GM19468 (cell line): ENCODE data around the gene SEC61G.

ENCODE experiments used
- ATAC-seq: cut with Tn5 transposase; IDR thresholded peaks from one replicate; pipeline ENCODE4 v1.9.1; 2021; ENCODE audit warnings: mild to moderate bottlenecking, moderate library complexity, moderate number of reproducible peaks; ENCODE audit not compliant: unreplicated experiment; ENCODE audit errors: extremely low read depth

The SEC61G gene

DNA sequence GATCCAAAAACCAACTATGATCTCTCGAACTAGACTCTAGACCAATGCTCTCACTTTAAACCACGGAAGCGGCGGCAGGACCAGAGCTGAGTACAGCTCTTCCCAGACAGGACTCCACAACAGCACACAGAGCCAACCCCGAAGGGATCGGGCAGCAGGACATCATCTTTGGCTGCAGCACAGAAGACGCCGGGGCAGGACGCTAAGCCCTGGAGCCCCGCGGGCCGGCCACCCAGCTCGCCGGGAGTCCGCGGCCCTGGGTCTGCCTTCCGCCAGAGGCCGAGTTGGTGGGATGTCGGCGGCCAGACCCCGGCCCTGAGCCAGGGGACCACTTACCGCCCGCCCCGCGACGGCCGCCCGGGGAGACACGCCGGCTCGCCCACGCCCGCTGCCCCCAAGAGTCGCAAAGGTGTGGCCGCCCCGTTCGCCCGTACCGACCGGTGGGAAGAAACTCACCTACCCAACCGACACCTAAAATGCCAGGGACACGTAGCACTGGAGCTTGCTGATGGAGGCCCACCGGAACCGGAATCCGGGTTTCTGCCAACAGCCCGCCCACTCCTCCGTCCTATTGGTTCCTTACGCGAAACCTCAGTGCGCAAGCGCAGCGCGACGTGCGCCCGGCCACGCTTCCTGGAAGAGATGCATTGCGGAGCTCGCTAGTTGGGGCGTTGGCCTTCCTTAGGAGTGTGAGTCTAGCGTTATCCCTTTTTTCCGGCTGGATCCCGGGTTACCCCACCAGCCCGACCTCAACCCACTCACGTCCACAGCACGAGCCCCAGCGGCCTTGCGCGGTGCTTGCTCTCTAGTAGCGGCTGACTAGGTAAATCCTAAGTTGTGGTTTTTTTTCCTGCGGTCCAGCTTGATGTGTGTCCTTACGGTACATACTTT, at the start of gene SEC61G:
TSS of gene SEC61G (minus strand) at position 510 of the 891 bp plus-strand sequence. CDS start 1,623 bp downstream, outside the sequence.
- ATAC-seq = peak; percentile 85

DNA sequence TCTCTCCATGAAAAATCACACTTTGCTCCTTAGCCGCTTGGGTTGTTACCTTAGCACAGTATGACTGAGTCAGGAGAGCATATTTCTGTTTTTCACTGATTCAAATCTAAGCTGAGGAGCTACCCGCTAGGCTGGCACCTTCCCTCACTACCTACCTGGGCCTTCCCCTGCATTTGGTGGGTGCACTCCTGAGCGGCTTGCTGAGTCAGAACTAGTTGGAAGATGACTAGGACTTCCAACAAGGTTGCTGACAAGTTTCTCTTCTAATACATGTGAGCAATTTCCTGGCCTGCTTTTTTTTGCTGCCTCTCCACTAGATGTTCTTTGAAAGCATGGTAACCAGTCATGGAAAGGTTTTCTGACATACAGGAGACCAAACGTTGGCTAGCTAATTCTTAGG, 43.8 kb upstream of the SEC61G start:
- no peak for ATAC-seq

DNA sequence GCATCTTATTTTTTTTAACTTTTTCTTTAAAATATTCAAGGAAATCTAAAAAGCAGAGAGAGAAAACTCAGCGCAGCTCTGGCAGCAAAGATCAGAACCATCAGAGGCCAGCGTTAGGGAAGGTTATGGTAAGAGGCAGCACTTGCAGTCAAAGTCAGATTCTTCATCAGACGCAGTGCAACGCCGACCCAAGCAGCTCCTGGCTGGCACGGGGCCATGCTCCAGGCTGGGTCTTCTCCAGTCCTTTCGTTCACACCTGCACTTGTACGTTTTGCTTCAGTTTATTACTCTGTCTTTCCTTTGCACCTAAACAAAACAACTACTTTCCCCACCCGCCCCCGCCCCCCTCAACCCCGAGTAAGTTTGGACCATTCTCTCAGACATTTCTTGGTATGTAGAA, 43.1 kb upstream of the SEC61G start:
- no peak for ATAC-seq

DNA sequence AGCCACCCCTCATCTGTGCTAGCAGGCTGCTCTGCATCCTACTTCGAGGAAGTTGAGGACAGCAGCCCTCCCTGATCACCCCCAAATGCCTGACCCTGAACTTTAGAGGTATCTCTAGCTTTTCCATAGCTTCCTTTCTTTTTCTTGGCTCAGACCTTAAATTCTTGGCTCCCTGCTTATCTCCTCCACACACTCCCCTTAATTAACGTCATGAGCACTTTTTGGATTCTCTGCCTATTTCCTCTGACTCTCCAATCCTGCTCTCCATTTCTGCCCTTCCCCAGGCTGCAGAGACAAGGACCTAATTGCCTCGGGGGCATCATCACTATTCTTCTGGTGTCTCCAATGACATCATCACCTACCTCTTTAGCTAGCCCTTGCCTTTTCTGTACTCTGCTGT, 40.8 kb upstream of the SEC61G start:
- ATAC-seq = no peak

DNA sequence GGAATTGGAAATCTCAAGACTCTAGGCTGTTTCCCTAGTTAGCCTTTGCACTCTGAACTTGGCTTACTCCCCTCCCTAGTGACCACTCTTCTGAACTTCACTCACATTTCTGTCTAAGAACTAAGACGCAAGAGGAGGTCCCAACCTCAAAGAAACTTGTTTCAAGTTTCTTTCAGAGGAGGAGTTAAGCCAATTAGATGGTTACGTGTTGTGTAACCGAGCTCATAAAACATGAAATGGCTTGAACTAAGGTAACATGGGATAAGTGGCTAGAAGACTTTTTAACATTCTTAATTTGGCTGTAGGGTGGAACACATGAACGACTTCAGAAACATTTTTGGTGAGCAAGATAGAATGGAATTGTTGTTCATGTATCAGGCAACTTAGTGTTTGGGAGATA, 39.5 kb upstream of the SEC61G start:
- ATAC-seq = no peak

DNA sequence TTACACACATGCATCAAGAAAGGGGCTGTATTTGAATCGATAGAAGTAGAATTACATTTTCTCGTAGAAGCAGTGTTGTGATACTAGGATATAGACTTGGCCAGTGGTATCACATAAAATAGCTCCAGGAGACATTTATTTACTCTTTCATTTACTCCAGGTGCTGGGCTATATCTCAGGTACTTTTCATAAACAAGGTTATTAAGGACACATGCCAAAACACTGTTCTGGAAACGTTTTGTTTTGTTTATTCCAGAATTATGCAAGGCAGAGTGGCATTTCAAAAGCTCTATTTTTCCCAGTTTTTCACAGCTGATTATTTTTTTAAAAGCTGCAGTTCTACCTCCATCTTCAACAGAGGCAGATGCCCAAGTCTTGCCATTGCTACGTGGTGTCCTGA, 37.8 kb upstream of the SEC61G start:
- no peak for ATAC-seq

DNA sequence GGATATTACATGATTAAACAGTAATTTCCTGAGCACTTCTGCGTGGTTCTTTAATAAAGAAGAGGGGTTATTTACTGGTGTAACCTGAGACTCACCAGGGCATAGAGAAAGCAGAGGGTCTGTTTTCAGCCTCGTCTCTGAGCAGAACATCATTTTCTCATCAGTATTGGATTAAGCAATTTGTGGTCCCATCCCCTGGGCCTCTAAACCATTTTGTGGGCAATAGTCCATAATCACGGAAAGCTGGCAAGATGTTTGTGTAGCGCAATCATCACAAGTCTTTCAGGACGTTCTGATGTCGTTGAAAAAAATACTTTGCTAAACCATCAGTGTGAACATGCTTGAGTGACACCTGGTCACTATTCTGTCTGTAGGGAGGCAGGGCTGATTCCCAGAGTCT, 37.1 kb upstream of the SEC61G start:
- ATAC-seq = no peak

DNA sequence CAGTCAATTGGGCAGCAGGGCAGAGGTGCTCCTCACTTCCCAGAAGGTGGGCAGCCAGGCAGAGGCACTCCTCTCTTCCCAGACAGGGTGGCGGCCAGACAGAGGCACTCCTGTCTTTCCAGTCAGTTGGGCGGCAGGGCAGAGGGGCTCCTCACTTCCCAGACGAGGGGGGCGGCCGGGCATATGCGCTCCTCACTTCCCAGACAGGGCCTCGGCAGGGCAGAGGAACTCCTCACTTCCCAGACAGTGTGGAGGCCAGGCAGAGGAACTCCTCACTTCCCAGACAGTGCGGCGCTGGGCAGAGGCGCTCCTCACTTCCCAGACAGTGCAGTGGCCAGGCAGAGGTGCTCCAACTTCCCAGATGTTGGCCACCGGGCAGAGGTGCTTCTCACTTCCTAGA, 33.4 kb upstream of the SEC61G start:
- ATAC-seq = no peak

DNA sequence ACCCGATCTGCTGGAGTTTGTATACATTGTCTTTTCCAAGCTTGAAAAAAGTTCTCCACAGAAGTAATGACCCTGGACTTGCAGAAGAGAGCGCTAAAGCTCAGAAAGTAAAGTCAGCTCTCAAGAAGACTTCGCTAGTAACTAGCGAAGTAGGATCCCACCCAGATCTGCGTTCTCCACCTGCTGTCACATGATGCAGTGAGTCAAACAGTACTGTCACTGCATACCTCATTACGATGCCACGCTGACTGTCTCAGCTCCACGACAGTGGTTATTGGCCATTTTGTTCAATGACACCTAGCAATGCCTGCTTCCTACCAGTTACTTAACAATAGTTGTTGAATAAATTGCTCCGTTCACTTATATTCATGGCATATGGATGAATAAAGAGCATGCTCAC, 29.7 kb upstream of the SEC61G start:
- ATAC-seq = no peak

DNA sequence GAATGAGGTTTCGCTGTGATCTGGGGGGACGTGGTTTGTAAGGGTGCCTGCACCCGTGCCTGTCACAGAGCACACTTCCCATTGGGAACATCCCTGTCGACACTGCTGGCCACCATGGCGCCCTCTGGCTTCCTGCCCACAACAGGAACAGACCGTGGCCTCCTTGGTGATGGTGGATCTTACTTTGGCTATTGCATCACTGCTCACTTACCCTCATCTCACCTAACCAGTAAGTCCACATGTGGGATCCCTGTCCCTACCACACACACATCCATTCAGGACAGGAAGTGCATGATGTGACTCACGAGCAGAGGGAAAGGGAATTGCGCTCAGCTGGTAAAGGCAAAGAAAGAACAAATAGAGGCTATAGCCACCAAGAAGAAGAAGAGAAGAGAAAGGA, 26.2 kb upstream of the SEC61G start:
- no peak for ATAC-seq

DNA sequence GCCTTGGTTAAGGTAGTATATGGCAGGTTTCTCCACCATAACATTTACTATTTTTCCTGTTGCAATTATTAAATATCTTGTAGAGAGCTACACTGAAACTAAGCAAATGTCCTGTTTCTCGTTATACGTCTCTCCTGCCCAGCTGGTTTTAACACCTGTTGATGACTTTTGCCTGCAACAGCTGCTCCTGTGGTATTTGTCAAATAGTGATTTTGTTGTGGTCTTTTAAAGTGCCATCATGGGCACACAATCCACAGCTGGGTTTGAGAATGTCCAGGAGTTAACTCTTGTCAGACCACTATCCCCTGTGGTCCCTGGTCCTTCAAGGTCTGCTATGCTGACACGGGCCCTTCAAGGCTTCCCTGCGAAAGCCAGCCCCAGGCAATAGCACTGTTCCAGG, 24.9 kb upstream of the SEC61G start:
- ATAC-seq = no peak

DNA sequence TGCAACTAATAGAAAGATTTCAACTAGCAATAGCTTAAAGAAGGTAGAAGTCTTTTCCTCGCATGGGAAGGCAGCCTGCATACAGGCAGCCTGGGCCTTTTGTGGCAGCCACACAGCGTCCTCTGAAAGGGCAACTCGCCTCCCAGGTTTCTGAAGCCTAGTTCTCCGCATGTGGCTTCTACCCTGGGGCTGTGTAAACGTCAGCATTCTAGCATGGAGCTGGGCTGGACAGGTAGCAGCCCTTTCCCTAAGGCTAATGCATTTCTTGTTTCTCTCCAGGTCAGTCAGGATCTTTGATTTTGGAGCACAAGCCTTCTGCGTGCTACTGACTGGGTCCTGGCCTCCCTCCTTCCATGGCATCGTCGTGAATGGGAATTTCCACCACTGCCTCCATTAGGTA, 23.8 kb upstream of the SEC61G start:
- ATAC-seq = no peak

DNA sequence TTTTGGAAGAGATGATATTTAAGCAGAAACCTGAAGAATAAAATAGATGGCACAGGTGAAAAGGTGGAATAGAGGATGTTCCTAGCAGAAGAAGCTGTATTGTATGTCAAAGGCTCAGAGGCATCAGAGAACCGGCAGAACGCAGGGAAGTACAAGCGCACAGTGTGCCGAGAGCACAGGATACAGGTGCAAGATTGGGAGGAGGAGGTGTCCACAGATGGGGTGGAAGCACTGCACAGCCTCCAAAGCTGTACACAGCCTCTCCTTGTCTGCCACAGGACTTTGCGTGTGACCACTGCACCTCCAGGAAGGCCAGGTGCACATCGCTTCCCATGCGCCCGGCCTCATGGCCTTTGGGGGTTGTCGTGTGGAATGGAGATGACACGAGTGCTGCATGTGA, 23.3 kb upstream of the SEC61G start:
- no peak for ATAC-seq

DNA sequence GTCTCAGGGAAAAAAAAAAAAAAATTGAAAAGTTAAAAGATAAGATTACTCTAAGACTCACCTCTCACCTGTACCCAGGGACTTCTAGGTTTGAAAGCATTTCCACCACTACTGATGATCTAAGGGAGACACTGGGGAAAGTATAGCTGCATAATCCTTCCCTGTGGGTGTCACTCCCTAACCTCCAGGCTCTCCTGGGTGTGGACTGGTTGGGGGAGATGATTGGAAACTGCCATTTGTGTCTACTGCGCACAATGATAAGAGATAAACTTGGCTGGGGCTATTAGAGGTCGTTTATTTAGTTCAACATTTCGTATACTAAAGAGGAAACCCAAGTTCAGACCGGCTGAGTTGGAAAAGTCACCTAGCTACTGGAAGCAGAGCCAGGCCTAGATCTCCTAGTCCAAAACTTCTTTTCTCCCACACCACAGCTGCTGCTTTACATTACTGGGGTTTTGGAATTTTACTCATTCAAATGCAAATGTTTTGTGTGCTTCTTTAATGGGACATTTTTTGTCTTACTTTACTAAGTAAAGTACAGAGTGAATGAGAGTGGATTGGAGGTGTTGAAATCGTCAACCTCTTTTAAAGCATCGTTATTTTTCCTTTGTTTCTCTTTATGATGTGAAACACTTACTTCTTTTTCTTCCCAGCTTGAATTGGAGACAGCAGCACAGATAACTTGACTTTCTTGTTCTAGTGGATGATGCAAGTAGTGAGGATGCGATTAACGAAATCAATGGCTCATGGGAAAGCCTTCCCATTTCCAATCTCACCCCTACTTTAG, 22.3 kb upstream of the SEC61G start:
- no peak for ATAC-seq

DNA sequence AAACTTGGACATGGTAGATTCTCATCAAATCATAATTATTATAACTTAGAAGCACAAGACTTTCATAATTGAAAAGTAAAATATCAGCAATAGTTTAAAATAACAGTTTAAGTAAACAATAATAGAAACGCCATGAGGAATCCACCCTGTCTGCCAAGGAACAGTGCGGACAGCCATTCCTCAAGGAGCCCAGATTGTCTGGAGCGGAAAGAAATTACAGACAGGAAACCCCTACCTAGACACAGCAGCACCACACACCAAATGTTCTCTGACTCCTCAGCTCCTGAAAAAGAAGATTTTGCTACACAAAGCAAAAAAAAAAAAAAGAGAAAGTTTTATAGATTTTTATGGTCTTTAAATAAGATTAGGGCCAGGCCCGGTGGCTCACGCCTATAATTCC, 21.5 kb upstream of the SEC61G start:
- no peak for ATAC-seq

DNA sequence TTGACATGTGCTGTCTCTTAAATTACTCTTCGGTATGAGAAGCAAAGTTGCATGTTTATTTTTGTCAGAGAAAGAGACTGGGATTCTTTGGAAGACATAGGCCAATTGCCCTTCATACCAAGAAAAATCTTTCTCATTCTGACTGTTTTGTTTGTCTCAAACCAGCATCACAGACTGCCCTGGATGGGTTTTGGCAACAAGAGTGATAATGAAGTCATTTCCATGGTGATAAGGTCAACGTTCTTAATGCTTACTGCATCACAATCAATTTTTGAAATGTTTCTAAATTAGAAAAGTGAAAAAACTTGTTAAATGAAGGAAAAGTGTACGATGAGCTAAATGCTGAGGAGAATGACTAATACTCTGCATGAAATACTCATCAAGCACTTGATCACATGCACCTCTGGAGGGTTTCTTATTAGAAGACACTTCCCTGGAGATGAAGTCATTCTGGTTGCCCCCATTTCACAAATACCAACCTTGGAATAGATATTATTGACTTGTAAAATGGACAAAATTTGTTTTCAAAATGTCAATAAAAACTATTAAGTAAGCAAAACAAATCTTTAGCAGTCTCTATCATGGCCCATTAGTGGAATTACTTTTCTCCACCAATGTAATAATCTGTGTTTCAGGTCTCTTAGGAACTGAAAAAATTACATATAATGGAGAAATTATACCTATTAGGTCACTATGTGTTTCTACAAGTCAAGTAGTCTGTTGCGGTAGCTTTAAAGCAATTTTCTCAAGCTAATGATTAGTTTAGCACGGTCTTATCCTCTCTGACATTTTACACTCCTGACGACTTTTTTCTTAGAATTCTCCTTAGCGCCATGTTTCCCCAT, 19.9 kb upstream of the SEC61G start:
- ATAC-seq = no peak

DNA sequence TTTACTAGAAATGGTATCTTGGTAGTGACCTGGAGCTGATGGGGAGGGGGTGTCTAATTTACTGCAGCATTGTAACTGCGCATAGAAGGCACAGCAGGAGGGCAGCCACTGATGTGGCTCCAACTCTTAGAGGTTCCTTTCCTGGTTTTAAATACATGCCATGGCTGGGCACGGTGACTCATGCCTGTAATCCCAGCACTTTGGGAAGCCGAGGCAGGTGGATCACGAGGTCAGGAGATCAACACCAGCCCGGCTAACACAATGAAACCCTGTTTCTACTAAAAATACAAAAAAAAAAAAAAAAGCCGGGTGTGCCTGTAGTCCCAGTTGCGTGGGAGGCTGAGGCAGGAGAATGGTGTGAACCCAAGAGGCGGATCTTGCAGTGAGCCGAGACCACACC, 19.2 kb upstream of the SEC61G start:
- ATAC-seq = no peak

DNA sequence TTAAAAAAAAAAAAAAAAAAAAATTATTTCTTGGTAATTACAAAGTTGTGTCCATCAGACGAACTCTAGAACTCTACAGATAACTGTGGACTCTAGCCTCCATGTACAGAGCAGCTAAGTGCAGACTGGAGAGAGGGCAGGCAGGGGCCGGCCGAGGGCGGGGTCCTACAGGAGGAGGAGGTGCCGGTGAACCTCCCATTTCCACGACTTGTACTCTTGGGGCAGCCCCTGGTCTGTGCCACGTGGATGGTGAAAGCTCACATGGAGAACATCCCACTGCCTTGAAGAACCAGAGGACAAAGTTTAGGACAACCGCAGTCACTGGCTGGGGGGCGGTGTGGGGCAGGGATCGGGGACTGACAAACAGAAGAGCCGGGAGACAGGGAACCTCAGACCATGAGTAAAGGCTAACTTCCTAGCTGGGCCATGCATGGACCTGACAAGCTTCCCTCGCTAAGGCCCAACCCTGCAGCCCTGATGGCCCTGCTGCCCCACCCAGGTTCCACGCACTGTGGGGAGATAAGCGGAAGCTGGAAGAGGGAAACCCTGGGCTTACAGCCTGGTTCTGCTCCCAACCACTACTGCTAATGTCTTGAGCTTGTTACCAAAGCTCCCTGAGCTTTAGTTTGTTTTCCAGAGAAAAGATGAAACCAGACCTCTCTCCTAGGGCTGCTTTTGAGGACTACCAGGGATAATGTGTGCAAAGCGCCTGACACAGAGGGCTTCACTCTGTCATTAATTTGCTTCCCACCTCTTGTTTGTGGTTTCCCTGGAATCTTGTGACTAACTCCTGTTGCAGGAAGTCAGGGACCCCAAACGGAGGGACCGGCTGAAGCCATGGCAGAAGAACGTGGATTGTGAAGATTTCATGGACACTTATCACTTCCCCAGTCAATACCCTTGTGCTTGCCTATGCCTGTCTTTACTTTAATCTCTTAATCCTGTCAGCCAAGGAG, 16.1 kb upstream of the SEC61G start:
- no peak for ATAC-seq
